ENCODE results near the gene KLHL2.

The KLHL2 gene

GRCh38 chr4:165185448-165185847, 21.9 kb upstream of the KLHL2 start:
- Histone ChIP-seq H3K4me1 (ENCODE audit: control insufficient read depth, insufficient read depth, low read length) (no peaks in the 10 kb centered on the region), H3K27ac (ENCODE audit: extremely low read depth, low read depth, low read length) (no peak overlapping the region), H3K4me3 (ENCODE audit: low read depth, low read length) (no peak overlapping the region), H3K36me3 (ENCODE audit: control insufficient read depth in 2 of 2, insufficient read depth in 1 of 2, low read length in 2 of 2) (no peaks in the 10 kb centered on the region), H3K9me3 (ENCODE audit: control insufficient read depth, insufficient read depth, low read depth, low read length) (no peaks in the 10 kb centered on the region)
- no peak for TF ChIP-seq ZNF114 (tag by site-specific recombination; IDR thresholded peaks at IDR 0.05)
- no peak for TF ChIP-seq ZNF175 (tag by site-specific recombination; IDR thresholded peaks at IDR 0.05)
- no peak for TF ChIP-seq GLIS2 (tag by site-specific recombination; IDR thresholded peaks at IDR 0.05)
- TF ChIP-seq ZNF530 (tag by site-specific recombination; IDR thresholded peaks at IDR 0.05; ENCODE audit: low read depth), result no peak
- no peak for TF ChIP-seq SP2 (tag by site-specific recombination; IDR thresholded peaks at IDR 0.05)
- no peak for TF ChIP-seq ZNF521 (tag by site-specific recombination; IDR thresholded peaks at IDR 0.05)
- TF ChIP-seq KLF17 (tag by site-specific recombination; IDR thresholded peaks at IDR 0.05), result no peak
- no peak for TF ChIP-seq ZNF391 (tag by site-specific recombination; IDR thresholded peaks at IDR 0.05; ENCODE audit: borderline replicate concordance, low read depth)
- POLR2A ChIA-PET, result no interaction called here
- CTCF ChIA-PET, result no interaction called here

GRCh38 chr4:165190591-165191347, 16.6 kb upstream of the KLHL2 start:
- H3K9me3 ChIP-seq (ENCODE audit: control insufficient read depth, insufficient read depth, low read depth, low read length), result no peaks in the 10 kb centered on the region
- no peaks in the 10 kb centered on the region for H3K36me3 ChIP-seq (ENCODE audit: control insufficient read depth in 2 of 2, insufficient read depth in 1 of 2, low read length in 2 of 2)
- H3K27ac ChIP-seq (ENCODE audit: extremely low read depth, low read depth, low read length), result no peak overlapping the region
- no peak overlapping the region for H3K4me3 ChIP-seq (ENCODE audit: low read depth, low read length)
- ChIA-PET POLR2A (interaction anchor here (0.6 kb wide), 1 partner anchor 46 kb away, joined by 4 read pairs; no protein-coding TSS in a partner anchor), CTCF (no interaction called here)
- TF ChIP-seq ZNF837 (tag by site-specific recombination; IDR thresholded peaks at IDR 0.05) (no peak), ZNF48 (tag by site-specific recombination; IDR thresholded peaks at IDR 0.05) (no peak)
- no peaks in the 10 kb centered on the region for H3K4me1 ChIP-seq (ENCODE audit: control insufficient read depth, insufficient read depth, low read length)

- ChIA-PET POLR2A (no interaction called here), CTCF (no interaction called here)
- no peak overlapping the region for H3K4me3 ChIP-seq (ENCODE audit: low read depth, low read length)
- no peaks in the 10 kb centered on the region for H3K36me3 ChIP-seq (ENCODE audit: control insufficient read depth in 2 of 2, insufficient read depth in 1 of 2, low read length in 2 of 2)
- H3K9me3 ChIP-seq (ENCODE audit: control insufficient read depth, insufficient read depth, low read depth, low read length), result no peaks in the 10 kb centered on the region
- H3K4me1 ChIP-seq (ENCODE audit: control insufficient read depth, insufficient read depth, low read length), result no peaks in the 10 kb centered on the region
- TF ChIP-seq PBX3 (CRISPR knock-in tag; IDR thresholded peaks at IDR 0.05) (no peak), ZNF391 (tag by site-specific recombination; IDR thresholded peaks at IDR 0.05; ENCODE audit: borderline replicate concordance, low read depth) (no peak), HOXC10 (CRISPR knock-in tag; IDR thresholded peaks at IDR 0.05) (no peak)
- no peak overlapping the region for H3K27ac ChIP-seq (ENCODE audit: extremely low read depth, low read depth, low read length)
Observed at GRCh38 chr4:165191348-165191656, 16.1 kb upstream of the KLHL2 start.

- no peak overlapping the region for H3K27ac ChIP-seq (ENCODE audit: extremely low read depth, low read depth, low read length)
- ChIA-PET POLR2A (no interaction called here), CTCF (interaction anchor here (0.5 to 1.6 kb wide), 3 partner anchors 10 to 1992 kb away, joined by 3 to 4 read pairs (median 3); no protein-coding TSS in a partner anchor)
- no peaks in the 10 kb centered on the region for H3K9me3 ChIP-seq (ENCODE audit: control insufficient read depth, insufficient read depth, low read depth, low read length)
- no peaks in the 10 kb centered on the region for H3K4me1 ChIP-seq (ENCODE audit: control insufficient read depth, insufficient read depth, low read length)
- H3K4me3 ChIP-seq (ENCODE audit: low read depth, low read length), result no peak overlapping the region
- no peaks in the 10 kb centered on the region for H3K36me3 ChIP-seq (ENCODE audit: control insufficient read depth in 2 of 2, insufficient read depth in 1 of 2, low read length in 2 of 2)
- TF ChIP-seq KLF17 (tag by site-specific recombination; IDR thresholded peaks at IDR 0.05), result no peak
- no peak for TF ChIP-seq GLI4 (tag by site-specific recombination; IDR thresholded peaks at IDR 0.05)
- TF ChIP-seq ZNF140 (tag by site-specific recombination; IDR thresholded peaks at IDR 0.05), result no peak
- TF ChIP-seq ZNF155 (tag by site-specific recombination; IDR thresholded peaks at IDR 0.05), result no peak
- no peak for TF ChIP-seq ZNF311 (tag by site-specific recombination; IDR thresholded peaks at IDR 0.05; ENCODE audit: borderline replicate concordance)
- TF ChIP-seq ZNF335 (tag by site-specific recombination; conservative IDR thresholded peaks at IDR 0.05), result no peak
- TF ChIP-seq ZNF354C (tag by site-specific recombination; IDR thresholded peaks at IDR 0.05; ENCODE audit: borderline replicate concordance, low read depth), result no peak
- TF ChIP-seq ZNF23 (tag by site-specific recombination; IDR thresholded peaks at IDR 0.05; ENCODE audit: borderline replicate concordance), result no peak
- TF ChIP-seq ZNF837 (tag by site-specific recombination; IDR thresholded peaks at IDR 0.05), result no peak
- TF ChIP-seq BCL11B (tag by site-specific recombination; IDR thresholded peaks at IDR 0.05; ENCODE audit: low read depth), result no peak
- no peak for TF ChIP-seq ZNF488 (tag by site-specific recombination; IDR thresholded peaks at IDR 0.05)
- no peak for TF ChIP-seq SP2 (tag by site-specific recombination; IDR thresholded peaks at IDR 0.05)
- TF ChIP-seq ZNF302 (tag by site-specific recombination; IDR thresholded peaks at IDR 0.05; ENCODE audit: low read depth), result no peak
Observed at GRCh38 chr4:165191814-165192499, 15.4 kb upstream of the KLHL2 start.

Data from HEK293 (cell line).